ENCODE data around the gene PINLYP. TPM values are rescaled to one million over a fixed set of nuclear protein-coding genes. Genes with fewer than 3 reads are reported as not detected.
A peak's percentile ranks its signal among the peaks of the same experiment; 100 is the strongest.

Gene PINLYP
- total and polyA plus RNA-seq, 9 of the 15 experiments (the other 6 are each of a cell fraction or from before 2014, with no cell fraction given): 1.00 to 6.7 (median 2.2) TPM

- no peak for TF ChIP-seq ZNF518B (CRISPR knock-in tag; IDR thresholded peaks at IDR 0.05)
- TF ChIP-seq POLR3G (IDR thresholded peaks at IDR 0.05; ENCODE audit: extremely low read depth, insufficient read length, insufficient replicate concordance): no peak
- TF ChIP-seq KDM1A (IDR thresholded peaks at IDR 0.05): peak in 1 of 2 experiments; percentile 20; a peak in 3 of 4 replicates
- TF ChIP-seq ZNF780A (CRISPR knock-in tag; IDR thresholded peaks at IDR 0.05): no peak
- no peak for TF ChIP-seq ZFP36 (IDR thresholded peaks at IDR 0.05; ENCODE audit: low read depth, low read length, partially characterized antibody)
- peak; percentile 89 for TF ChIP-seq RREB1 (CRISPR knock-in tag; IDR thresholded peaks at IDR 0.05)
- no peak for TF ChIP-seq ZBTB49 (CRISPR knock-in tag; IDR thresholded peaks at IDR 0.05; ENCODE audit: borderline replicate concordance)
- no peak for TF ChIP-seq NR0B1 (IDR thresholded peaks at IDR 0.05; ENCODE audit: partially characterized antibody)
- no peak for TF ChIP-seq ZNF280B (CRISPR knock-in tag; IDR thresholded peaks at IDR 0.05)
- peak; percentile 56; the same call in 1 of the 2 replicates for TF ChIP-seq FOXK1 (CRISPR knock-in tag; IDR thresholded peaks at IDR 0.05; ENCODE audit: borderline replicate concordance)
- no peak for TF ChIP-seq ZNF316 (IDR thresholded peaks at IDR 0.05)
Observed at GRCh38 chr19:43595999-43596841, 20.6 kb downstream of the PINLYP start, which contains the start of the genes IRGQ and ZNF576 (continued).

Data from K562 (cell line).